HG02610 (cell line): Measurements from ENCODE around the gene SUPT3H.

Source experiments
- ATAC-seq: cut with Tn5 transposase; IDR thresholded peaks from one replicate; pipeline ENCODE4 v1.9.1; 2021; ENCODE audit warnings: mild to moderate bottlenecking, moderate library complexity; ENCODE audit not compliant: unreplicated experiment

SUPT3H gene

GRCh38 chr6:44805238-44805846, 572.4 kb downstream of the SUPT3H start:
- ATAC-seq = no peak

DNA sequence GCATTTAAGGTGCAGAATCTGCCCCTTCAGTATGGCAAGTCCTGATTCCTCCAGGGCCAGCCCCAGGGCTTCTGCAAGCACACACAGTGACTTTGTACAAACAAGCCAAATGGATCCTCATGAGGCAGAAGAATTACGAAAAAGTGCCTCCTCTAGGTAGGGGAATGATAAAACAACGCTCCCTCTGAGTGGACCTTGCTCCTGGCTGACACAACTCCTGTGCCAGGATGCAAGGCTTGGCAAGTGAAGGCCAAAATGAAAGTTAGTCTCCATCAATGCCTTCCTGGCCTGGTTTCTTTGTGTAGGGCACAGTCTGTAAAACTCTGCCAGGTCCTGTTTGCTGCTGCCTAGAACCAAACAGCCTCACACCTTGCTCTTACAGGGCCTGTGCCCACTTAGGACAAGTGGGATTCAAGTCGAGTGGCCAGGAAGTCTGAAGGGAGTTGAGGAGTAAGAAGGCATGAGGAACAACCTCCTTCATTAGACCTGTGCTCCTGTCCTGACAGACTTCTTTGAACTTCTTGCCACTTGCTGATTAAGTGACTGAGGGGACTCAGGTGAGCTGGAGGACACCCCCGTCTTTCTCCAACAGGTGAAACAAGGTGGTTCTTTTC, 573.1 kb downstream of the SUPT3H start:
- no peak for ATAC-seq

GRCh38 chr6:44804016-44804415, 573.7 kb downstream of the SUPT3H start:
- no peak for ATAC-seq

GRCh38 chr6:44800784-44801592, 576.7 kb downstream of the SUPT3H start:
- no peak for ATAC-seq

- ATAC-seq = no peak
These were observed 577.5 kb downstream of the SUPT3H start for GRCh38 chr6:44800171-44800783.

- ATAC-seq = no peak
These were observed 580.0 kb downstream of the SUPT3H start for GRCh38 chr6:44797746-44798145.

DNA sequence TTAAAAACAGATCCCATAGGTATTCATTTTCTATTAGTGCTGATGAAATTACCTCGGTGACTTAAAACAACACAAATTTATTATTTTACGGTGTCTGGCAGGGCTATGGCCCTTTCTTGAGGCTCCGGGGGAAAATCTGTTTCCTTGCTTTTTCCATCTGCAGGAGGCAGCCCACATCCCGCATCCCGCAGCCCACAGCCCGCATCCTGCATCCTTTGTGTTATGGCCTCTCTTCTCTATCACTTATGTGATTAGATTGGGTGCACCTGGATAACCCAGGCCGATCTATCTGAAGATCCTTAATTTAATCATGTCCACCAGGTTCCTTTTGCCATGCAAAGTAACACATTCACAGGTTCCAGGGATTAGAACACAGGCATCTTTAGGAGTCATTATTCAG, 582.4 kb downstream of the SUPT3H start:
- no peak for ATAC-seq

DNA sequence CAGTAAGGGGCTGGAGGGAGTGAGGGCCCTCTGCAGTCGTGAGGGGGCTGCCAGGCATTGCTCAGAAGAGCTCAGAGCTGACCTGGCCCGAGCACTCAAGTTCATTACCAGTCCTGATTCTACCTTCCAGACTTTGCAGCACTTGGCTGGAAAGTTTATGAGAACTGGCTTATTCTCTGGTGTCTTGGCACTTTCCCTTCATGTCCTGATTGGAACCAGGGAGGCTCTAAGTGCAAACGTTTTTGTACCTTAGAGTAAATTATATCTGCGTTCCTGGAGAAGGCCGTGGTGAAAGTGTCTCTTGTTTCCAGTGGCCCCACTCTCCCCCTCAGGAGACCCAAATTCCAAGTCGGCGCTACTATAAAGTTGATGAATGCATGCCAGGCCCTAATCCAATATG, 587.9 kb downstream of the SUPT3H start:
- no peak for ATAC-seq

GRCh38 chr6:44789061-44789460, 588.7 kb downstream of the SUPT3H start:
- ATAC-seq = no peak

DNA sequence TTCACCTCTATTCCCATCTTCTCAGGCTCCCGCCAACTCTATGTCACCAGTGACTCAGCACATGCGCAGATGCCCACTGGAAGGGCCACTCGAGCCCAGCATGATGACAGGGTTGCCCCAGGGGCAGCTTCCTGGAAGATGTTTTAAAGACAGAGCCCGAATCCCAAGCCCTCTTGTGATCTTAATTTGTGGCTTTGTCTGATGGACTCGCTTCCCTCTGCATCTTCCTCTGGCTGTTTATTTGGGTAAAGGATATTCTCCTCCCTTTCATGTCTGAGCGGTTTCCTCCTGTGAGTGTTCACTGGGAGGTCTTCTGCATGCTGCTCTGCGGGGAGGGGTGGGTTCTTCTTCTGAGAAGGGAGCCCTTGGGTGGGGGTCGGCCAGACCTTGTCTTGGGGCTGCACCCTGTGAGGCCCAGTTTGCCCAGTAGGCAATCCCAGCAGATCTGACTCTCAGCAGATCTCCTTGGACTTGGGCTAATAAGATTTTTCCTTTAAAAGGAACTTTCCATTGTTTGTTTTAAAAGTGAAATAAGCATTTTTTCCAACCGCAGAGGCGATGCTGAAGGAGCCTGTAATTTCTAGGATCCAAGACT, 589.2 kb downstream of the SUPT3H start:
- no peak for ATAC-seq

DNA sequence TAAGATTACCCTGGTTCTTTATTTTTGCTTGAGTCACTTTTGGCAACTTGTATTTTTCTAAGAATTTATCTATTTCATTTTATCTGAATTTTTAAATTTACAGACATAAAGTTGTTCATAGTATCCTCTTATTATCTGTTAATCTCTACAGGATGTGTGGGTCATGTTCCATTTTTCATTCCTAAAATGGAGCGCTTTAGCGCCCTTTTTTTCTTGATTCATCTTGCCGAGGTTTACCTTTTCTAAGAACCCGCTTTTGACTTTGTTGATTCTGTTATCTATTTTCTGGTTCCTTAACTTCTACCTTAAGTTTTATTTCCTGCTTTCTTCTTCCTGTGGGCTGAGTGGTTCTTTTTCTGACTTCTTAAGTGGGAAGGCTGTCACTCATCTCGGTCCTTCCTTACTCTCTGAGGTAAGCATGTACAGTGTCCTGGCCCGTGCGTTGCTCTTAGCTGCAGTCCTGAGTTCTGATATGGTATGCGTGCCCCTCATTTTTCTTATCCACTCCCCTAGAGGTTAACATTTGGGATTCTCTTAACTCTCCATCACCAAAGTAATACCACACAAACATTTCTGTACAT, 590.4 kb downstream of the SUPT3H start:
- ATAC-seq = no peak

DNA sequence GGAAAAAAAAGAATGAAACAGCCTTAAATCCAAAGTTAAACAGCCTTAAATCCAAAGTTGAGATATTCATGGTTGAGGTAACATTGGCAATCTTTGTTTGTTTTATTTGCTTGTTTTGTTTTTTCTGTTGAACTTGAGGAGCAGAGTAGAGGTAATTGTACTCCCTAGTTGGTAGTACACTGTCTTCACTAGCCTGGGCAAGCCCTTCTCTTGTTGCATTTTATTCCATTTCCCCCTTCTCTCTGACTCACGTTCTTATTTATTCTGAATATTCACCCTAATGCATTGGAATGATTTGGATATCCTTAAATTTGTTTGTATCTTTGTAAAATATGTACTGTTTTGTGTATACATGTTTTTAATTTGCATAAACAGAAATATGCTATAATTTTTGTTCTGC, 592.6 kb downstream of the SUPT3H start:
- ATAC-seq = no peak

GRCh38 chr6:44784195-44784594, 593.5 kb downstream of the SUPT3H start:
- no peak for ATAC-seq

DNA sequence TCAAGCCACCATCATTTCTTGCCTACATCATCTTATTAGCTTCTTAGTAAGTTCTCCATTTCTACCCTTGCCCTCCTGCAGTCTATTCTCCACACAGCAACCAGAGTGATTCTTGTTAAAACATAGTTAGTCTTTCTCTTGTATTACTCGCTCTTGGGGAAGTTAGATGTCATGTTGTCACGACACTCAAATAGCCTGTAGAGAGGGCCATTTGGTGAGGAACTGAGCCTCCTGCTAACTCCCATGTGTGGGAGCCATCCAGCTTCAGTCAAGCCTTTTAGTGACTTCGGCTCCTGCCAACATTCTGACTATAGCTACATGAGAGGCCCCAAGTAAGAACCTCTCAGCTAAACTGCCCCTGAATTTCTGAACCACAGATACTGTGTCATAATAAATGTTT, 594.8 kb downstream of the SUPT3H start:
- ATAC-seq = no peak

DNA sequence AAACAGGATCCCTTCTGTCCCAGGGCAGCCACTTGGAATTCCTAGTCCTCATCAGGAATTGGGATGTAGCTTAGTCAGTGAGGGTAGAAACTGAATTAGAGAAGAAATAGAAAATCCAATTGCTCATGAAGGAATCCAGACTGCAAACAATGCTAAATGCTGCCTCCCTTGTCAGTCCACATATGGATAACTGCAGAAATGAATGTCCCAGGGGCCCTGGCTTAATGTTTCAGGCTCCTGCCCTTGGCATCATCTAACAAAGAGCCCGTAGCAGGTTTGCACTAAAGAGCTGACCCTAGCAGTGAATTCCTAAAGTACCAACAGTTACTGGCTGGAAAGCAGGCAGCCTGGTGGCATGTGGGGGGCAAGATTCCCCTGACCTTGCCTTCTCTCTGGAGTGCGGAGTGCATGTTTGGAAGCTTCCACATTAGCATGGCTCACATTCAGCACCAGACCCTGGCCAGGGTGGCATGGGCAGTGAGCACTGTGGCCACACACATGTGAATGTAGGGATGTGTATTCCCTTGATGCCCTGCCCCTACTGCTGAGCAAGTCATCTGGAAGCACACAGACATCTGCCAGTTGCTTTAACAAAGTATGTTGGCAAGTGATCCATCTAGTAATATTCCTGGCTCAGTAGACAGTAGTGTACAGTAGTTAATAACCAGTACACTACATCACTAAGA, 595.7 kb downstream of the SUPT3H start:
- ATAC-seq = no peak

DNA sequence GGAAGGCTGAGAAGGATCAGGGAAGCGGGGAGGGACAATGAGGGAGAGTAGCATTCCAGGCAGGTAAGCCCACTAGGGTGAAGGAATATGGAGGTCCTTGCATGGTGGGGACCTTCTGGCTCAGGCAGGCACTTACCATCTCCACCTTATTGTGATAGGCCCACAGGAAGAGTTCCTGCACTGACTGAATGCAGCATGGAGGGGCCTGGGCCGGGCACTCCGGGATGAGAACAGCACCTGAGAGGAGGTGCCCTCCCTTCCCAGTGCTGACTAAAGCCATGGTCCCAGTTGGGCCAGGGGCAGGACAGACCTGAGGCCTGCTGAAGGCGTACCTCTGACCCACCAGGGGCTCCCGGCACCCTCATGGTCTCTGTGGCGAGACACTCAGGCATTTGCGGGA, 597.6 kb downstream of the SUPT3H start:
- ATAC-seq = no peak

- ATAC-seq = peak; percentile 87
These were observed 598.5 kb downstream of the SUPT3H start for GRCh38 chr6:44779130-44779826.
